T-cell (primary cell): ENCODE data around the gene DICER1. TPM values are rescaled to one million over a fixed set of nuclear protein-coding genes. Genes with fewer than 3 reads are reported as not detected.

Experiments used
- ATAC-seq, 4 experiments: fragments of 200-7000 bp in 3 of 4; fragments of 150-1000 bp in 1 of 4; cut with Tn5 transposase; replicated peaks in 1 of 4; 1 replicate in 3 of 4; 2 replicates in 1 of 4; pipeline ENCODE4 v1.10.0; 2021; ENCODE audit warnings: moderate library complexity in 3 of 4, mild to moderate bottlenecking in 2 of 4, moderate number of reproducible peaks in 1 of 4
- CTCF ChIA-PET, 2 donors: fragments of 300-600 bp; sonication (Branson Sonifier 250); formaldehyde crosslinking; loops; one replicate each; lab custom pipeline; 2022; ENCODE audit warnings: antibody characterized with exemption in 2 of 2; lab: Charles Lee
- POLR2A ChIA-PET, 2 donors: fragments of 300-600 bp; sonication (Branson Sonifier 250); formaldehyde crosslinking; loops; one replicate each; lab custom pipeline; 2022; ENCODE audit warnings: antibody characterized with exemption in 2 of 2; lab: Charles Lee
- DNase-seq, 35 experiments: peaks; one replicate each; pipeline versions ENCODE4 v3.0.0 to v3.0.0-alpha.2; 2013 to 2023
- H3K27ac ChIP-seq: one replicate; pipeline ENCODE4 v1.5.1; 2013; ENCODE audit warnings: low read length
- H3K27me3 ChIP-seq, 2 experiments: replicated peaks in 1 of 2; 1 replicate in 1 of 2; 2 replicates in 1 of 2; pipeline versions ENCODE4 v1.6.1 to v1.7.0; 2013; ENCODE audit warnings: low read length in 1 of 2, mixed read lengths in 1 of 2; ENCODE audit not compliant: control insufficient read depth in 2 of 2, insufficient read depth in 2 of 2; ENCODE audit errors: extremely low read depth in 1 of 2
- H3K36me3 ChIP-seq, 2 donors: 1 replicate in 1 of 2; 2 replicates in 1 of 2; pipeline versions ENCODE4 v1.6.1 to v1.7.0; 2013; ENCODE audit warnings: low read length in 1 of 2; ENCODE audit not compliant: control insufficient read depth in 2 of 2, insufficient read depth in 1 of 2; ENCODE audit errors: extremely low read depth in 1 of 2
- H3K4me1 ChIP-seq, 2 experiments: 1 replicate in 1 of 2; 2 replicates in 1 of 2; pipeline versions ENCODE4 v1.6.1 to v1.7.0; 2013; ENCODE audit warnings: low read length in 2 of 2, mixed read lengths in 1 of 2; ENCODE audit not compliant: insufficient read depth in 2 of 2, control insufficient read depth in 1 of 2; ENCODE audit errors: extremely low read depth in 1 of 2
- H3K4me3 ChIP-seq, 2 donors: 1 replicate in 1 of 2; 2 replicates in 1 of 2; pipeline versions ENCODE4 v1.5.1 to v1.7.0; 2013; ENCODE audit warnings: mild to moderate bottlenecking in 2 of 2, low read length in 1 of 2, moderate library complexity in 1 of 2; ENCODE audit not compliant: control insufficient read depth in 1 of 2; ENCODE audit errors: extremely low read depth in 1 of 2
- H3K9me3 ChIP-seq: 2 replicates; pipeline ENCODE4 v1.7.0; 2013
- H3K27ac Mint-ChIP-seq, 2 donors: one replicate each; pipeline ENCODE4 v1.8.0; 2020 to 2021; ENCODE audit warnings: mild to moderate bottlenecking in 2 of 2, mixed read lengths in 2 of 2
- H3K27me3 Mint-ChIP-seq, 2 donors: one replicate each; pipeline ENCODE4 v1.8.0; 2021 to 2022; ENCODE audit warnings: mixed read lengths in 2 of 2
- H3K36me3 Mint-ChIP-seq: one replicate; pipeline ENCODE4 v1.8.0; 2021; ENCODE audit warnings: mixed read lengths
- H3K4me1 Mint-ChIP-seq, 3 donors: one replicate each; pipeline ENCODE4 v1.8.0; 2020 to 2022; ENCODE audit warnings: mixed read lengths in 3 of 3, mild to moderate bottlenecking in 1 of 3
- H3K4me3 Mint-ChIP-seq, 3 donors: one replicate each; pipeline ENCODE4 v1.8.0; 2020 to 2022; ENCODE audit warnings: mild to moderate bottlenecking in 3 of 3, mixed read lengths in 3 of 3, moderate library complexity in 3 of 3
- H3K9me3 Mint-ChIP-seq, 3 donors: one replicate each; pipeline ENCODE4 v1.8.0; 2020 to 2022; ENCODE audit warnings: mixed read lengths in 3 of 3
- WGBS: methylation state at CpG from one replicate; pipeline ENCODE4 v1.1.5; 2013; ENCODE audit warnings: missing lambda C conversion rate; ENCODE audit not compliant: insufficient coverage; 5-methylcytosine and 5-hydroxymethylcytosine counted together
- total RNA-seq, 35 experiments: library from RNA in 6 of 35; stranded (reverse) in 6 of 35; fragments of 120-200 nt in 1 of 35; gene quantifications; one replicate each; pipeline versions ENCODE4 v1.2.1 to v1.2.4 and lab custom pipeline; 2013 to 2026

Gene DICER1
- total RNA-seq, 5 donors from 2014 or later (not counting 1 experiment from before 2014, with no cell fraction given), result 40.1 to 62.8 (median 57.8) TPM

GRCh38 chr14:95064734-95065133 lies 92.6 kb downstream of the DICER1 start:
- no peaks in the 10 kb centered on the region for H3K4me1 Mint-ChIP-seq
- POLR2A ChIA-PET, result no interaction called here
- peaks cover 0 to 20% of the 10 kb centered on the region in 2 experiments for H3K27me3 ChIP-seq
- no peak overlapping the region for H3K4me3 ChIP-seq
- no peak overlapping the region for H3K27ac ChIP-seq
- no peak overlapping the region for H3K27ac Mint-ChIP-seq
- no peaks in the 10 kb centered on the region for H3K9me3 ChIP-seq
- ATAC-seq (no peak), DNase-seq (no peak)
- peaks cover 10% of the 10 kb centered on the region in 2 donors for H3K27me3 Mint-ChIP-seq
- no peaks in the 10 kb centered on the region for H3K4me1 ChIP-seq
- H3K36me3 Mint-ChIP-seq, result no peaks in the 10 kb centered on the region
- no peak overlapping the region for H3K4me3 Mint-ChIP-seq
- CTCF ChIA-PET, result no interaction called here
- 100% methylated on average over 1 of the region's 2 CpGs for WGBS
- no peaks in the 10 kb centered on the region for H3K9me3 Mint-ChIP-seq
- no peaks in the 10 kb centered on the region for H3K36me3 ChIP-seq

GRCh38 chr14:95064256-95064655 lies 93.1 kb downstream of the DICER1 start:
- DNase-seq (no peak), ATAC-seq (no peak)
- no peak overlapping the region for H3K27ac ChIP-seq
- H3K9me3 ChIP-seq, result no peaks in the 10 kb centered on the region
- no peaks in the 10 kb centered on the region for H3K36me3 ChIP-seq
- H3K4me1 ChIP-seq, result peaks cover 0 to 2% of the 10 kb centered on the region in 2 experiments
- Mint-ChIP-seq H3K36me3 (no peaks in the 10 kb centered on the region), H3K9me3 (no peaks in the 10 kb centered on the region), H3K4me1 (peaks cover 0 to 2% (median 0%) of the 10 kb centered on the region in 3 donors), H3K4me3 (no peak overlapping the region), H3K27me3 (peaks cover 7 to 10% of the 10 kb centered on the region in 2 donors), H3K27ac (no peak overlapping the region)
- H3K27me3 ChIP-seq, result peaks cover 0 to 16% of the 10 kb centered on the region in 2 experiments
- CTCF ChIA-PET, result no interaction called here
- WGBS, result 88% methylated on average over 6 of the region's 6 CpGs
- H3K4me3 ChIP-seq, result no peak overlapping the region
- POLR2A ChIA-PET, result no interaction called here

- Histone ChIP-seq H3K27ac (no peak overlapping the region), H3K9me3 (no peaks in the 10 kb centered on the region), H3K36me3 (no peaks in the 10 kb centered on the region), H3K4me1 (peaks cover 0 to 7% of the 10 kb centered on the region in 2 experiments), H3K27me3 (peaks cover 0 to 8% of the 10 kb centered on the region in 2 experiments), H3K4me3 (no peak overlapping the region)
- WGBS, result 66% methylated on average over 2 of the region's 5 CpGs
- Mint-ChIP-seq H3K27me3 (peaks cover 0 to 4% of the 10 kb centered on the region in 2 donors), H3K27ac (no peak overlapping the region), H3K4me3 (no peak overlapping the region), H3K36me3 (no peaks in the 10 kb centered on the region), H3K4me1 (peaks cover 3 to 5% (median 5%) of the 10 kb centered on the region in 3 donors), H3K9me3 (no peaks in the 10 kb centered on the region)
- ChIA-PET CTCF (no interaction called here), POLR2A (no interaction called here)
- DNase-seq, result no peak
- ATAC-seq, result no peak
Observed at GRCh38 chr14:95063391-95063790, 93.9 kb downstream of the DICER1 start.

- CTCF ChIA-PET, result no interaction called here
Observed at GRCh38 chr14:95062946-95063345, 94.4 kb downstream of the DICER1 start.

GRCh38 chr14:95062220-95062619 lies 95.1 kb downstream of the DICER1 start:
- CTCF ChIA-PET, result no interaction called here
- Histone ChIP-seq H3K27ac (no peak overlapping the region), H3K4me1 (peaks cover 0 to 8% of the 10 kb centered on the region in 2 experiments), H3K9me3 (no peaks in the 10 kb centered on the region), H3K4me3 (no peak overlapping the region), H3K27me3 (no peaks in the 10 kb centered on the region), H3K36me3 (no peaks in the 10 kb centered on the region)
- DNase-seq, result no peak
- Mint-ChIP-seq H3K27ac (no peak overlapping the region), H3K27me3 (no peaks in the 10 kb centered on the region), H3K4me1 (peaks cover 3 to 5% (median 5%) of the 10 kb centered on the region in 3 donors), H3K9me3 (no peaks in the 10 kb centered on the region), H3K36me3 (no peaks in the 10 kb centered on the region), H3K4me3 (no peak overlapping the region)
- WGBS, result no CpG with 5 or more reads among the region's 5 CpGs
- POLR2A ChIA-PET, result no interaction called here
- no peak for ATAC-seq

More at GRCh38 chr14:95062946-95063345, 94.4 kb downstream of the DICER1 start:
- POLR2A ChIA-PET, result no interaction called here
- H3K27me3 ChIP-seq, result peaks cover 0 to 5% of the 10 kb centered on the region in 2 experiments
- no peaks in the 10 kb centered on the region for H3K36me3 ChIP-seq
- H3K4me1 Mint-ChIP-seq, result peaks cover 3 to 5% (median 5%) of the 10 kb centered on the region in 3 donors
- H3K27me3 Mint-ChIP-seq, result peaks cover 0 to 1% of the 10 kb centered on the region in 2 donors
- DNase-seq (no peak), ATAC-seq (no peak)
- no peak overlapping the region for H3K27ac ChIP-seq
- H3K4me3 Mint-ChIP-seq, result no peak overlapping the region
- H3K9me3 Mint-ChIP-seq, result no peaks in the 10 kb centered on the region
- H3K9me3 ChIP-seq, result no peaks in the 10 kb centered on the region
- H3K36me3 Mint-ChIP-seq, result no peaks in the 10 kb centered on the region
- WGBS, result 100% methylated on average over 2 of the region's 5 CpGs
- no peak overlapping the region for H3K4me3 ChIP-seq
- H3K27ac Mint-ChIP-seq, result no peak overlapping the region
- H3K4me1 ChIP-seq, result peaks cover 0 to 8% of the 10 kb centered on the region in 2 experiments

- H3K27ac ChIP-seq, result no peak overlapping the region
- no peak overlapping the region for H3K4me3 ChIP-seq
- no peak overlapping the region for H3K4me3 Mint-ChIP-seq
- ATAC-seq (no peak), DNase-seq (no peak)
- no peaks in the 10 kb centered on the region for H3K36me3 Mint-ChIP-seq
- H3K27me3 Mint-ChIP-seq, result no peaks in the 10 kb centered on the region
- no peaks in the 10 kb centered on the region for H3K9me3 ChIP-seq
- no peaks in the 10 kb centered on the region for H3K36me3 ChIP-seq
- H3K9me3 Mint-ChIP-seq, result no peaks in the 10 kb centered on the region
- H3K4me1 ChIP-seq, result peaks cover 0 to 8% of the 10 kb centered on the region in 2 experiments
- CTCF ChIA-PET, result no interaction called here
- H3K27ac Mint-ChIP-seq, result no peak overlapping the region
- WGBS, result 82% methylated on average over 5 of the region's 14 CpGs
- no peaks in the 10 kb centered on the region for H3K27me3 ChIP-seq
- POLR2A ChIA-PET, result no interaction called here
- H3K4me1 Mint-ChIP-seq, result peaks cover 3 to 5% (median 5%) of the 10 kb centered on the region in 3 donors
Observed at GRCh38 chr14:95061317-95062093, 95.8 kb downstream of the DICER1 start.
